SU-DHL-6 (cell line): Measurements from ENCODE around the gene FERMT2.

Source experiments
- H2AFZ ChIP-seq: fragments of 200-600 bp; sonication (generic); 2 replicates; pipeline ENCODE4 v1.6.1; 2014; ENCODE audit warnings: low read depth, mild to moderate bottlenecking, moderate library complexity, mixed read lengths, antibody characterized with exemption, low read length; ENCODE audit not compliant: severe bottlenecking
- H3F3A ChIP-seq: fragments of 200-600 bp; shearing (Covaris generic); 2 replicates; pipeline ENCODE4 v1.6.0; 2016; ENCODE audit warnings: antibody characterized with exemption, mild to moderate bottlenecking; ENCODE audit not compliant: insufficient read depth
- H3K27ac ChIP-seq: fragments of 200-600 bp; sonication (generic); 2 replicates; pipeline ENCODE4 v1.5.1; 2016; ENCODE audit warnings: low read depth, mild to moderate bottlenecking, low read length, moderate library complexity, mixed read lengths
- H3K27me3 ChIP-seq: fragments of 200-600 bp; sonication (generic), shearing (Covaris generic); 2 replicates; pipeline ENCODE4 v1.6.0; 2014; ENCODE audit warnings: mild to moderate bottlenecking, low read length
- H3K36me3 ChIP-seq: fragments of 200-600 bp; sonication (generic); 2 replicates; pipeline ENCODE4 v1.6.1; 2014; ENCODE audit warnings: mild to moderate bottlenecking, low read length, mixed read lengths
- H3K4me2 ChIP-seq: fragments of 300-600, 200-600 bp; shearing (Covaris generic), sonication (generic); 2 replicates; pipeline ENCODE4 v1.6.0; 2014; ENCODE audit warnings: low read length, low read depth, mild to moderate bottlenecking; ENCODE audit not compliant: poor library complexity, severe bottlenecking
- H3K4me3 ChIP-seq: fragments of 200-600 bp; sonication (generic); 2 replicates; pipeline ENCODE4 v1.5.1; 2014; ENCODE audit warnings: antibody characterized with exemption, low read length, mild to moderate bottlenecking, mixed read lengths; ENCODE audit not compliant: insufficient read depth, poor library complexity, severe bottlenecking
- H3K79me2 ChIP-seq: fragments of 200-600 bp; sonication (generic); 2 replicates; pipeline ENCODE4 v1.6.1; 2014; ENCODE audit warnings: mild to moderate bottlenecking, low read length, moderate library complexity; ENCODE audit not compliant: insufficient read depth
- H3K9ac ChIP-seq: fragments of 200-600 bp; sonication (generic); 2 replicates; pipeline ENCODE4 v1.7.0; 2014; ENCODE audit warnings: mild to moderate bottlenecking, low read length
- H3K9me2 ChIP-seq: fragments of 200-600 bp; sonication (generic); replicated peaks from 2 replicates; pipeline ENCODE4 v1.6.1; 2014; ENCODE audit warnings: low read length; ENCODE audit not compliant: insufficient read depth
- H3K9me3 ChIP-seq: fragments of 200-600 bp; sonication (generic); 2 replicates; pipeline ENCODE4 v1.6.1; 2014; ENCODE audit warnings: low read length, mixed read lengths; ENCODE audit not compliant: insufficient read depth
- H4K20me1 ChIP-seq: fragments of 200-600 bp; sonication (generic); 2 replicates; pipeline ENCODE4 v1.6.1; 2014; ENCODE audit warnings: low read depth, mild to moderate bottlenecking, antibody characterized with exemption, low read length, moderate library complexity, mixed read lengths
- CTCF ChIP-seq: fragments of 200-600 bp; sonication (generic); IDR thresholded peaks from one replicate; pipeline ENCODE4 v1.5.1; 2017; ENCODE audit warnings: antibody characterized with exemption, mild to moderate bottlenecking, low read length, moderate library complexity; ENCODE audit not compliant: insufficient read depth, poor library complexity, severe bottlenecking
- EZH2phosphoT487 ChIP-seq: fragments of 200-600 bp; sonication (generic), shearing (Covaris generic); conservative IDR thresholded peaks from 2 replicates; pipeline ENCODE4 v1.6.1; 2018; ENCODE audit warnings: mild to moderate bottlenecking, antibody characterized with exemption, low read length, moderate library complexity, mixed read lengths

FERMT2 gene

GRCh38 chr14:52824462-52824861, 126.4 kb downstream of the FERMT2 start:
- H3K36me3 ChIP-seq, result no peaks in the 10 kb centered on the region
- H3K4me2 ChIP-seq, result no peak overlapping the region
- H3K9me2 ChIP-seq, result no peaks in the 10 kb centered on the region
- no peaks in the 10 kb centered on the region for H3F3A ChIP-seq
- no peak overlapping the region for H3K9ac ChIP-seq
- TF ChIP-seq EZH2phosphoT487 (no peak), CTCF (no peak)
- H3K27me3 ChIP-seq, result no peaks in the 10 kb centered on the region
- no peak overlapping the region for H3K4me3 ChIP-seq
- H4K20me1 ChIP-seq, result no peaks in the 10 kb centered on the region
- no peaks in the 10 kb centered on the region for H3K9me3 ChIP-seq
- no peak overlapping the region for H3K27ac ChIP-seq
- H3K79me2 ChIP-seq, result no peaks in the 10 kb centered on the region
- no peak overlapping the region for H2AFZ ChIP-seq

DNA sequence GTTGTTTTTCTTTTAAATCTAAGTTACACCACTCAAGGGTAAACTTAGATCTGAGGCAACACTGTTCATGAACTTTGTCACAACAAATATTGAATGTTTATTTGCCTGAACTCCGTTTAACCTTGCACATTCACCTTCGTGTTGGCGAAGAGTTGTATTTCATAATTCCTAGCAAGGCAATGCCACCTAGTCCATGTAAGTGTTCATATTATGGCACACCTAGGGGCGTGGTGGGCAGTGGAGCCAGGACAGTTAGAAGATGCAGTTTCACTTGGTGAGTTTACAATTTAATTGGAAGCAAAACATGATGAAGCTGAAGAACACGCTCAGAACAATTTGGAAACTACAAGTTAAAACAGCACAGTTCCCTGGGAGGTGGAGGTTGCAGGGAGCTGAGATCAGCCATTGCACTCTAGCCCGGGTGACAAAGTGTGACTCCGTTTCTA, 129.0 kb downstream of the FERMT2 start:
- H3K79me2 ChIP-seq, result no peaks in the 10 kb centered on the region
- H2AFZ ChIP-seq, result no peak overlapping the region
- no peaks in the 10 kb centered on the region for H3K36me3 ChIP-seq
- no peak for TF ChIP-seq CTCF
- TF ChIP-seq EZH2phosphoT487, result no peak
- H3K4me2 ChIP-seq, result no peak overlapping the region
- no peaks in the 10 kb centered on the region for H3F3A ChIP-seq
- H3K9me2 ChIP-seq, result no peaks in the 10 kb centered on the region
- no peak overlapping the region for H3K27ac ChIP-seq
- H3K9me3 ChIP-seq, result no peaks in the 10 kb centered on the region
- H4K20me1 ChIP-seq, result no peaks in the 10 kb centered on the region
- H3K9ac ChIP-seq, result no peak overlapping the region
- no peaks in the 10 kb centered on the region for H3K27me3 ChIP-seq
- H3K4me3 ChIP-seq, result no peak overlapping the region

DNA sequence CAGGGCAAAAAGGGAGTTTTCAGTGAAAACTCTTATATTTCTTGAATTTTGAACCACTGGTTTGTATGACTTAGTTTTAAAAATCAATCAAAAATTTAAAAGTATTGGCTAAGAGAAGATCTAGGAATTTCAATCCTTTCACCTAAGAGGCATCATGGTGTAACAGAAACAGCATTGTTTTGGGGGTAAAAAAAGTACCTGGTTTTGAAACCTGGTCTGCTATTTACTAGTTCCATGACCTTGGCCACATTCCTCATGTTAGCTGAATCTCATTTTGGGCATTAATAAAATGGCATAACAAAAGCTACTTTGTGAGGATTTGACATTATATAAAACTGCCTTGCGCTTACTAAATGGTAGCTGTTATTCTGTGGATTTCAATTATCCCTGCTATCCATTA, 142.7 kb downstream of the FERMT2 start:
- H3K36me3 ChIP-seq, result no peaks in the 10 kb centered on the region
- H3K9ac ChIP-seq, result no peak overlapping the region
- H3K4me3 ChIP-seq, result no peak overlapping the region
- no peaks in the 10 kb centered on the region for H4K20me1 ChIP-seq
- TF ChIP-seq CTCF (no peak), EZH2phosphoT487 (no peak)
- H3K4me2 ChIP-seq, result no peak overlapping the region
- H3K27ac ChIP-seq, result no peak overlapping the region
- no peaks in the 10 kb centered on the region for H3K79me2 ChIP-seq
- H3K9me3 ChIP-seq, result no peaks in the 10 kb centered on the region
- no peaks in the 10 kb centered on the region for H3K27me3 ChIP-seq
- no peak overlapping the region for H2AFZ ChIP-seq
- H3K9me2 ChIP-seq, result no peaks in the 10 kb centered on the region
- no peaks in the 10 kb centered on the region for H3F3A ChIP-seq
